Mammary epithelial cell (primary cell): ENCODE results near the gene SWT1.
"Not testable (repeated sequence)": the region's sequence is repeated elsewhere in the genome, so short reads cannot be mapped to it uniquely, and the experiment has no call there.

Experiments
- CTCF ChIP-seq, 2 donors: IDR thresholded peaks in 1 of 2; conservative IDR thresholded peaks in 1 of 2; 2 replicates each; pipeline ENCODE4 v1.5.1; 2011 to 2012; ENCODE audit warnings: inconsistent platforms in 2 of 2, low read length in 2 of 2, mild to moderate bottlenecking in 2 of 2, control low read depth in 1 of 2, low read depth in 1 of 2; ENCODE audit not compliant: insufficient read depth in 1 of 2; ENCODE audit errors: extremely low read depth in 1 of 2
- EZH2 ChIP-seq: IDR thresholded peaks from 2 replicates; pipeline ENCODE4 v1.6.1; 2012; ENCODE audit warnings: low read length, inconsistent platforms, borderline replicate concordance

- not testable (repeated sequence) for TF ChIP-seq CTCF (conservative IDR thresholded peaks at IDR 0.05 in 1 of 2, IDR thresholded peaks at IDR 0.05 in 1 of 2; ENCODE audit: extremely low read depth in 1 of 2, insufficient read depth in 1 of 2, low read depth in 1 of 2, low read length in 2 of 2); EZH2
Observed at GRCh38 chr1:185321653-185322221, 164.8 kb downstream of the SWT1 start.
